HEK293 (cell line): ENCODE data around the gene LPAR2.

Source experiments
- CTCF ChIA-PET: fragments of 350-600 bp; formaldehyde crosslinking; extraction: SDS; loops from one replicate; lab custom pipeline; 2021; ENCODE audit warnings: antibody characterized with exemption; lab: Yijun Ruan, JAX
- POLR2A ChIA-PET: fragments of 300-600 bp; formaldehyde crosslinking; extraction: SDS; loops from one replicate; lab custom pipeline; 2020; ENCODE audit warnings: antibody characterized with exemption, inconsistent platforms; lab: Yijun Ruan, JAX
- H3K27ac ChIP-seq: fragments of 200-500 bp; sonication (Bioruptor generic); 2 replicates; pipeline ENCODE4 v1.5.1; 2014; ENCODE audit warnings: low read depth, low read length, control low read depth, inconsistent platforms; ENCODE audit errors: extremely low read depth
- H3K36me3 ChIP-seq, 2 experiments: fragments of 200-500 bp in 1 of 2; sonication (Bioruptor generic) in 1 of 2; 1 replicate in 1 of 2; 2 replicates in 1 of 2; pipeline ENCODE4 v1.5.1; 2014 to 2017; ENCODE audit warnings: inconsistent platforms in 2 of 2, low read length in 2 of 2; ENCODE audit not compliant: control insufficient read depth in 2 of 2, insufficient read depth in 1 of 2
- H3K4me1 ChIP-seq: fragments of 200-500 bp; sonication (Bioruptor generic); 2 replicates; pipeline ENCODE4 v1.5.1; 2014; ENCODE audit warnings: mild to moderate bottlenecking, low read length, inconsistent platforms; ENCODE audit not compliant: control insufficient read depth, insufficient read depth
- H3K4me3 ChIP-seq: 2 replicates; pipeline ENCODE4 v1.5.1; 2011; ENCODE audit warnings: low read depth, mild to moderate bottlenecking, control low read depth, low read length, moderate library complexity
- H3K9me3 ChIP-seq: fragments of 200-500 bp; sonication (Bioruptor generic); 2 replicates; pipeline ENCODE4 v1.5.1; 2014; ENCODE audit warnings: low read depth, low read length, inconsistent platforms; ENCODE audit not compliant: control insufficient read depth, insufficient read depth
- BCL6B ChIP-seq: fragments of 450-650 bp; formaldehyde crosslinking; IDR thresholded peaks from 2 replicates; pipeline ENCODE4 v1.5.1; 2017; ENCODE audit warnings: missing biosample characterization, missing genetic modification characterization
- GLIS1 ChIP-seq: fragments of 450-650 bp; formaldehyde crosslinking; IDR thresholded peaks from 2 replicates; pipeline ENCODE4 v1.5.1; 2016; ENCODE audit warnings: missing biosample characterization, missing genetic modification characterization
- HOXD13 ChIP-seq: sonication (generic); formaldehyde crosslinking; IDR thresholded peaks from 2 replicates; pipeline ENCODE4 v1.8.0; 2022; ENCODE audit warnings: missing genetic modification reagents, borderline replicate concordance
- IKZF3 ChIP-seq: fragments of 450-650 bp; IDR thresholded peaks from 2 replicates; pipeline ENCODE4 v1.5.0; 2018; ENCODE audit warnings: missing biosample characterization, mild to moderate bottlenecking, missing genetic modification characterization, moderate library complexity
- KLF9 ChIP-seq: fragments of 450-650 bp; formaldehyde crosslinking; IDR thresholded peaks from 2 replicates; pipeline ENCODE4 v1.5.1; 2016; ENCODE audit warnings: missing biosample characterization, missing genetic modification characterization, low read depth
- OVOL3 ChIP-seq: fragments of 450-650 bp; formaldehyde crosslinking; IDR thresholded peaks from 2 replicates; pipeline ENCODE4 v1.5.1; 2016; ENCODE audit warnings: missing biosample characterization, missing genetic modification characterization
- SP2 ChIP-seq: fragments of 450-650 bp; formaldehyde crosslinking; IDR thresholded peaks from 2 replicates; pipeline ENCODE4 v1.5.1; 2016; ENCODE audit warnings: missing biosample characterization, missing genetic modification characterization
- ZBTB1 ChIP-seq: fragments of 450-650 bp; formaldehyde crosslinking; IDR thresholded peaks from 2 replicates; pipeline ENCODE4 v1.5.1; 2016; ENCODE audit warnings: missing biosample characterization, missing genetic modification characterization
- ZFP37 ChIP-seq: fragments of 450-650 bp; formaldehyde crosslinking; IDR thresholded peaks from 2 replicates; pipeline ENCODE4 v1.5.1; 2016; ENCODE audit warnings: missing biosample characterization, missing genetic modification characterization
- ZNF133 ChIP-seq: fragments of 450-650 bp; formaldehyde crosslinking; IDR thresholded peaks from 2 replicates; pipeline ENCODE4 v1.5.1; 2016; ENCODE audit warnings: missing biosample characterization, missing genetic modification characterization
- ZNF146 ChIP-seq: fragments of 450-650 bp; formaldehyde crosslinking; IDR thresholded peaks from 2 replicates; pipeline ENCODE4 v1.5.1; 2016; ENCODE audit warnings: missing biosample characterization, missing genetic modification characterization
- ZNF174 ChIP-seq: fragments of 450-650 bp; formaldehyde crosslinking; IDR thresholded peaks from 2 replicates; pipeline ENCODE4 v1.5.0; 2017; ENCODE audit warnings: missing biosample characterization, mild to moderate bottlenecking, missing genetic modification characterization
- ZNF211 ChIP-seq: fragments of 450-650 bp; formaldehyde crosslinking; IDR thresholded peaks from 2 replicates; pipeline ENCODE4 v1.5.1; 2016; ENCODE audit warnings: low read depth, missing biosample characterization, missing genetic modification characterization
- ZNF214 ChIP-seq: fragments of 450-650 bp; formaldehyde crosslinking; IDR thresholded peaks from 2 replicates; pipeline ENCODE4 v1.5.1; 2017; ENCODE audit warnings: missing biosample characterization, mild to moderate bottlenecking, missing genetic modification characterization, borderline replicate concordance
- ZNF239 ChIP-seq: fragments of 450-650 bp; formaldehyde crosslinking; IDR thresholded peaks from 2 replicates; pipeline ENCODE4 v1.5.1; 2016; ENCODE audit warnings: missing biosample characterization, missing genetic modification characterization
- ZNF248 ChIP-seq: fragments of 450-650 bp; formaldehyde crosslinking; IDR thresholded peaks from 2 replicates; pipeline ENCODE4 v1.5.1; 2017; ENCODE audit warnings: missing biosample characterization, missing genetic modification characterization
- ZNF311 ChIP-seq: fragments of 450-650 bp; formaldehyde crosslinking; IDR thresholded peaks from 2 replicates; pipeline ENCODE4 v1.5.1; 2017; ENCODE audit warnings: missing biosample characterization, missing genetic modification characterization, borderline replicate concordance
- ZNF394 ChIP-seq: fragments of 450-650 bp; formaldehyde crosslinking; IDR thresholded peaks from 2 replicates; pipeline ENCODE4 v1.5.1; 2016; ENCODE audit warnings: missing biosample characterization, missing genetic modification characterization, mild to moderate bottlenecking, moderate library complexity, borderline replicate concordance
- ZNF433 ChIP-seq: fragments of 450-650 bp; formaldehyde crosslinking; IDR thresholded peaks from 2 replicates; pipeline ENCODE4 v1.5.1; 2016; ENCODE audit warnings: missing biosample characterization, missing genetic modification characterization, low read depth
- ZNF48 ChIP-seq: fragments of 450-650 bp; formaldehyde crosslinking; IDR thresholded peaks from 2 replicates; pipeline ENCODE4 v1.5.1; 2016; ENCODE audit warnings: missing biosample characterization, missing genetic modification characterization
- ZNF501 ChIP-seq: fragments of 450-650 bp; formaldehyde crosslinking; IDR thresholded peaks from 2 replicates; pipeline ENCODE4 v1.5.1; 2016; ENCODE audit warnings: missing biosample characterization, missing genetic modification characterization
- ZNF529 ChIP-seq: fragments of 450-650 bp; formaldehyde crosslinking; IDR thresholded peaks from 2 replicates; pipeline ENCODE4 v1.5.1; 2017; ENCODE audit warnings: missing genetic modification characterization, missing biosample characterization; ENCODE audit not compliant: insufficient replicate concordance
- ZNF571 ChIP-seq: fragments of 450-650 bp; formaldehyde crosslinking; IDR thresholded peaks from 2 replicates; pipeline ENCODE4 v1.5.0; 2017; ENCODE audit warnings: missing biosample characterization, missing genetic modification characterization
- ZNF623 ChIP-seq: fragments of 450-650 bp; formaldehyde crosslinking; IDR thresholded peaks from 2 replicates; pipeline ENCODE4 v1.5.1; 2016; ENCODE audit warnings: missing biosample characterization, missing genetic modification characterization
- ZNF626 ChIP-seq: fragments of 450-650 bp; sonication (Bioruptor Pico); formaldehyde crosslinking; IDR thresholded peaks from 2 replicates; pipeline ENCODE4 v1.5.1; 2018; ENCODE audit warnings: missing biosample characterization, missing genetic modification characterization, inconsistent platforms
- ZNF701 ChIP-seq: fragments of 450-650 bp; formaldehyde crosslinking; IDR thresholded peaks from 2 replicates; pipeline ENCODE4 v1.5.1; 2016; ENCODE audit warnings: missing biosample characterization, missing genetic modification characterization
- ZNF791 ChIP-seq: fragments of 450-650 bp; formaldehyde crosslinking; IDR thresholded peaks from 2 replicates; pipeline ENCODE4 v1.5.1; 2016; ENCODE audit warnings: missing biosample characterization, missing genetic modification characterization
- ZNF792 ChIP-seq: fragments of 450-650 bp; formaldehyde crosslinking; IDR thresholded peaks from 2 replicates; pipeline ENCODE4 v1.5.1; 2016; ENCODE audit warnings: missing biosample characterization, missing genetic modification characterization
- ZNF843 ChIP-seq: fragments of 450-650 bp; formaldehyde crosslinking; IDR thresholded peaks from 2 replicates; pipeline ENCODE4 v1.5.1; 2016; ENCODE audit warnings: missing biosample characterization, missing genetic modification characterization
- TF ChIP-seq, protein P1 (sequence below): fragments of 450-650 bp; formaldehyde crosslinking; IDR thresholded peaks from 2 replicates; pipeline ENCODE4 v1.5.1; 2016; ENCODE audit warnings: missing biosample characterization, missing genetic modification characterization

Gene LPAR2

GRCh38 chr19:19580418-19580817 is 47.6 kb downstream of the LPAR2 start:
- Histone ChIP-seq H3K9me3 (no peaks in the 10 kb centered on the region), H3K36me3 (no peaks in the 10 kb centered on the region)
- CTCF ChIA-PET = no interaction called here
- TF ChIP-seq ZNF146 (no peak), OVOL3 (tag by site-specific recombination) (no peak), ZNF791 (tag by site-specific recombination) (no peak), GLIS1 (tag by site-specific recombination) (no peak), ZNF501 (tag by site-specific recombination) (no peak), ZNF248 (no peak), IKZF3 (tag by site-specific recombination) (no peak)
- TF ChIP-seq, all 188 proteins: peak for 0
- no peak overlapping the region for H3K4me3 ChIP-seq
- H3K4me1 ChIP-seq = no peaks in the 10 kb centered on the region
- POLR2A ChIA-PET = no interaction called here
- no peak overlapping the region for H3K27ac ChIP-seq

DNA sequence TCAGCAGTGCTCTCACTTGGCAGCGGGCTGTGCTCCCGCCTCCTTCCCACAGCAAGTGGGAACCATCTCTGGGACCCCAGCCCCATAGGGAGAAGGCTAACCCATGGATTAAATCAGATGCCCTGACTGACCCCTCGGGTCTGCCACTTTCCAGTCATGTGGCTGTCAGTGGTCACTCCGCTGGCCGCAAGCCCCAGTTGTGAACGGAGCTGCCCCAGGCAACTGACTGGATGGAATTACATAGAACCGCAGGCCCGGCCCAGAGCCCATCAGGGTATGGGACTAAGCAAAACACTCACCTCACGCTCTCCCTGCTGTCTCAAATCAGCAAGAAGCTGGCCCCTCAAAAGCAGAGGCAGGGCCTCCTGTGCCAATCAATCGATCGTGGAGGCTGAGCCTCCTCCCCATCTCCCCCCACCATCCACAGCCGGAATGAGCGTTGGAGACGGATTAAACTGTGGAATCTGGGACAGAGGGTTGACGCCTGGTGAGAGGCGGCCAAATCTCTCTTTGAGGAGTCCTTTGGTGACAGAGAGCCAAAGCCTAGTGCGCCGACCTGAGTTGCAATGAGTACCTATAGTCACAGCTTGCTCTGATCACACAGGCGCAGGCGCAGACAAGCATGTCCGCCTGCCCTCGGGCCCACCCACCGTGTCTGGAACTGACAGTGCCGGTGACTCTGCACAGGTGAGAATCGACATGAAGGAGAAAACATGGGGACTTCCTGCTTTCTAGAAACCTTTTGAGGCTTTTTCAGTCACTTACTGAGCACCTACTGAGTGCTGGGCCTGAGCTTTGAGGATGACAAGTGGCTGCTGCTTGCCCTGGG is 48.3 kb downstream of the LPAR2 start:
- TF ChIP-seq HOXD13 (CRISPR knock-in tag) (no peak), ZNF311 (tag by site-specific recombination) (no peak), ZNF433 (tag by site-specific recombination) (no peak), ZNF48 (tag by site-specific recombination) (no peak), ZBTB1 (tag by site-specific recombination) (no peak), ZFP37 (tag by site-specific recombination) (no peak), SP2 (tag by site-specific recombination) (no peak), ZNF571 (tag by site-specific recombination) (no peak), ZNF394 (tag by site-specific recombination) (no peak), ZNF248 (no peak), KLF9 (tag by site-specific recombination) (no peak), ZNF792 (no peak), ZNF174 (tag by site-specific recombination) (no peak), ZNF701 (tag by site-specific recombination) (no peak), ZNF623 (tag by site-specific recombination) (no peak)
- TF ChIP-seq, protein P1, sequence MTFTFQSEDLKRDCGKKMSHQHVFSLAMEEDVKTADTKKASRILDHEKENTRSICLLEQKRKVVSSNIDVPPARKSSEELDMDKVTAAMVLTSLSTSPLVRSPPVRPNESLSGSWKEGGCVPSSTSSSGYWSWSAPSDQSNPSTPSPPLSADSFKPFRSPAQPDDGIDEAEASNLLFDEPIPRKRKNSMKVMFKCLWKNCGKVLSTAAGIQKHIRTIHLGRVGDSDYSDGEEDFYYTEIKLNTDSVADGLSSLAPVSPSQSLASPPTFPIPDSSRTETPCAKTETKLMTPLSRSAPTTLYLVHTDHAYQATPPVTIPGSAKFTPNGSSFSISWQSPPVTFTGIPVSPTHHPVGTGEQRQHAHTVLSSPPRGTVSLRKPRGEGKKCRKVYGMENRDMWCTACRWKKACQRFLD (tag by site-specific recombination) = no peak
- TF ChIP-seq, all 188 proteins: peak for 0
- CTCF ChIA-PET = no interaction called here
- H3K4me3 ChIP-seq = no peak overlapping the region
- H3K36me3 ChIP-seq = no peaks in the 10 kb centered on the region
- no peaks in the 10 kb centered on the region for H3K9me3 ChIP-seq
- POLR2A ChIA-PET = no interaction called here
- H3K4me1 ChIP-seq = no peaks in the 10 kb centered on the region
- H3K27ac ChIP-seq = no peak overlapping the region

DNA sequence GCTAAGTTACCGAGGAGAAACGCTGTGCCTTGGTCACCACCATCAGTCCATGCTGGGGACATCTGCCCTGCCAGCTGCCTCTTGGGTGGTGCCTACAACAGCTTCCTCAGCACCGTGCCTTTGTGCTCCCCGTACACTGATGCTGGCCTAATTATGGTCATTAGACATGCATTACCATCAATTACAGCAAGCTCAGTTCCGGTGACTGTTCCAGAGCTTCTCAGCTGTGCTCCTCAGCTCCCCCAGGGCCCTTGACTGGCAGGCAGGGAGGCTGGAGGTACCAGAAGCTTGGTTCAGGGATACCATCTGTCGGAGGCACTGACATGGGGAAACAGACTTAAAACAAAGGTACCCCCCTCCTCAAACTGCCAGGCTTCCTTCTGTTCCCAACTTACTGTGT is 49.8 kb downstream of the LPAR2 start:
- no peak overlapping the region for H3K4me3 ChIP-seq
- no peaks in the 10 kb centered on the region for H3K9me3 ChIP-seq
- TF ChIP-seq ZNF311 (tag by site-specific recombination) (no peak), BCL6B (tag by site-specific recombination) (no peak), ZNF133 (tag by site-specific recombination) (no peak), ZNF214 (tag by site-specific recombination) (no peak), OVOL3 (tag by site-specific recombination) (no peak), ZNF626 (tag by site-specific recombination) (no peak), ZNF529 (no peak), ZNF843 (tag by site-specific recombination) (no peak), ZNF501 (tag by site-specific recombination) (no peak), ZNF239 (tag by site-specific recombination) (no peak), ZNF211 (tag by site-specific recombination) (no peak)
- CTCF ChIA-PET = interaction anchor here (1.1 to 1.5 kb wide), 2 partner anchors 25 to 47 kb away, joined by 3 to 4 read pairs; no protein-coding TSS in a partner anchor
- H3K4me1 ChIP-seq = no peaks in the 10 kb centered on the region
- no peaks in the 10 kb centered on the region for H3K36me3 ChIP-seq
- POLR2A ChIA-PET = no interaction called here
- H3K27ac ChIP-seq = no peak overlapping the region
